ENCODE results near the gene FAM89B. TPM values are rescaled to one million over a fixed set of nuclear protein-coding genes. Genes with fewer than 3 reads are reported as not detected.

Gene FAM89B
- total and polyA plus RNA-seq, 8 donors = 22.7 to 49.1 (median 32.7) TPM

DNA sequence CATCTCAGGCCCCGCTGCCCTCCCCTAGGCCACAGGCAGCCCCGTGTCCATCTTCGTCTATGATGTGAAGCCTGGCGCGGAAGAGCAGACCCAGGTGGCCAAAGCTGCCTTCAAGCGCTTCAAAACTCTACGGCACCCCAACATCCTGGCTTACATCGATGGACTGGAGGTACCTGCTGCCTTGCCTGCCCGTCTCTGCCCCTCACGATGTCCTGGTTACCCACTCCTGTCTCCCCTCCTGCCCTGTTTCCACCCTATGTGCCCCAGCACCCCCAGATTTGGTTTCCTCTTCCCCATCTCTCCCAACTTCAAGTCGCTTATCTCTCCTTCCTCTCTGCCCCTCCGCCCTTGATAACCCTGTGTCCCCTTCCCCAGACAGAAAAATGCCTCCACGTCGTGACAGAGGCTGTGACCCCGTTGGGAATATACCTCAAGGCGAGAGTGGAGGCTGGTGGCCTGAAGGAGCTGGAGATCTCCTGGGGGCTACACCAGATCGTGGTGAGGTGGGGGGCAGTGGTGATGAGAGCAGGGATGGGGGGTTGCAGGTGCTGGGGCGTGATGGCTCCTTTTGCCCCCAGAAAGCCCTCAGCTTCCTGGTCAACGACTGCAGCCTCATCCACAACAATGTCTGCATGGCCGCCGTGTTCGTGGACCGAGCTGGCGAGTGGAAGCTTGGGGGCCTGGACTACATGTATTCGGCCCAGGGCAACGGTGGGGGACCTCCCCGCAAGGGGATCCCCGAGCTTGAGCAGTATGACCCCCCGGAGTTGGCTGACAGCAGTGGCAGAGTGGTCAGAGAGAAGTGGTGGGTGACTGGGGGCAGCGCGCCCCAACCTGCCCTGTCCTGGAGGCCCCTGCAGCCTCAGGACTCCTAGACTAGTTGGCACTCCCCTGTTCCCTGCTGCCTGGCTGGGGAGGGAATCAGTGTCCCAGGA lies 46.5 kb upstream of the FAM89B start:
- TF ChIP-seq, protein P1, sequence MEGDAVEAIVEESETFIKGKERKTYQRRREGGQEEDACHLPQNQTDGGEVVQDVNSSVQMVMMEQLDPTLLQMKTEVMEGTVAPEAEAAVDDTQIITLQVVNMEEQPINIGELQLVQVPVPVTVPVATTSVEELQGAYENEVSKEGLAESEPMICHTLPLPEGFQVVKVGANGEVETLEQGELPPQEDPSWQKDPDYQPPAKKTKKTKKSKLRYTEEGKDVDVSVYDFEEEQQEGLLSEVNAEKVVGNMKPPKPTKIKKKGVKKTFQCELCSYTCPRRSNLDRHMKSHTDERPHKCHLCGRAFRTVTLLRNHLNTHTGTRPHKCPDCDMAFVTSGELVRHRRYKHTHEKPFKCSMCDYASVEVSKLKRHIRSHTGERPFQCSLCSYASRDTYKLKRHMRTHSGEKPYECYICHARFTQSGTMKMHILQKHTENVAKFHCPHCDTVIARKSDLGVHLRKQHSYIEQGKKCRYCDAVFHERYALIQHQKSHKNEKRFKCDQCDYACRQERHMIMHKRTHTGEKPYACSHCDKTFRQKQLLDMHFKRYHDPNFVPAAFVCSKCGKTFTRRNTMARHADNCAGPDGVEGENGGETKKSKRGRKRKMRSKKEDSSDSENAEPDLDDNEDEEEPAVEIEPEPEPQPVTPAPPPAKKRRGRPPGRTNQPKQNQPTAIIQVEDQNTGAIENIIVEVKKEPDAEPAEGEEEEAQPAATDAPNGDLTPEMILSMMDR (IDR thresholded peaks at IDR 0.05) = no peak
- Histone ChIP-seq H3K9me3 (no peaks in the 10 kb centered on the region), H3K4me3 (peak overlapping the region; percentile 84 to 100 (median 100)), H3K4me1 (peaks cover 0 to 11% (median 5%) of the 10 kb centered on the region in 3 donors), H3K36me3 (peaks cover 0 to 4% (median 2%) of the 10 kb centered on the region in 3 donors), H3K27me3 (no peaks in the 10 kb centered on the region), H3K27ac (peak overlapping the region; percentile 53 to 82 (median 60))
- intact Hi-C loops (cut with DNase I) = no loop called here
- 36 to 37% methylated on average over 30 to 31 of the region's 31 CpGs for WGBS, 2 donors
- FAIRE-seq = no peak
- ATAC-seq = no peak
- peak in 1 of 6 donors; percentile 78 for DNase-seq

DNA sequence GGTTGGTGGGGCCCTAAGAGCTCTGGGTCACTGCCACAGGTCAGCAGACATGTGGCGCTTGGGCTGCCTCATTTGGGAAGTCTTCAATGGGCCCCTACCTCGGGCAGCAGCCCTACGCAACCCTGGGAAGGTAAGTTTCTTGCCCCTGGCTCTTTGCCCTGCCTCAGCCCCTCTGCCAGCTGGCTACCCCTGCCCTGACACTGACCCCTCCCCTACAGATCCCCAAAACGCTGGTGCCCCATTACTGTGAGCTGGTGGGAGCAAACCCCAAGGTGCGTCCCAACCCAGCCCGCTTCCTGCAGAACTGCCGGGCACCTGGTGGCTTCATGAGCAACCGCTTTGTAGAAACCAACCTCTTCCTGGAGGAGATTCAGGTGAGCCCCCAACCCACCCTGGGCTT lies 45.6 kb upstream of the FAM89B start:
- no peak overlapping the region for H3K27ac ChIP-seq
- peaks cover 0 to 13% (median 2%) of the 10 kb centered on the region in 3 donors for H3K36me3 ChIP-seq
- H3K27me3 ChIP-seq = no peaks in the 10 kb centered on the region
- H3K9me3 ChIP-seq = no peaks in the 10 kb centered on the region
- ATAC-seq (no peak), FAIRE-seq (no peak), DNase-seq (peak in 1 of 6 donors; percentile 52)
- intact Hi-C loops (cut with DNase I) = no loop called here
- peaks cover 0 to 11% (median 5%) of the 10 kb centered on the region in 3 donors for H3K4me1 ChIP-seq
- TF ChIP-seq, protein P1 (IDR thresholded peaks at IDR 0.05) = no peak
- no peak overlapping the region for H3K4me3 ChIP-seq
- 88 to 93% methylated on average over 8 of the region's 8 CpGs for WGBS, 2 donors

DNA sequence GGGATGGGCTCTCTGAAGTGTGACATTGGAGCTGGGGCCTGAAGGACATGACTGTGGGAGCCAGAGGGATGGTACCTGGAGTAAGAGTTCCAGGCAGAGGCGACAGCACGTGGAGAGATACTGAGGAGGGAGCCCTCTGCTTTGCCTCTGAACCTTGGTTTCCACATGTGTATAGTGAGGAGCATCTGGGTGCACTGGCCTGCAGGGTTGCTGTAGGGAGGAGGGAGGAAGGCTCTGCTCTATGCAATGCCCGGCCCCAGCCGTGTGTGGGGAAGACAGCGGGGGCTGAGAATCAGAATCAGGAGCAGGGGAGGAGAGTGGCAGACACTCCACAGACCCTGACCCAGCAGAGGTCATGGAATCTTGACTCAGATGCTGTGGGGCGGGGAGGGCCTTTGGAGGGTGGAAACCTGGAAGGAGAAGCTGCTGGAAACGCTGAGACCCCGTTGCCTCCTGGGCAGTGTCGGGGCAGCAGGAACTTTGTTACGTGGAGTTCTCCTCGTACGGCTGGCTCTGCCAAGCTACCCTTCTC lies 43.5 kb upstream of the FAM89B start:
- ATAC-seq = no peak
- no peak for FAIRE-seq
- H3K36me3 ChIP-seq = peaks cover 2 to 26% (median 9%) of the 10 kb centered on the region in 3 donors
- H3K27me3 ChIP-seq = no peaks in the 10 kb centered on the region
- peaks cover 0 to 11% (median 5%) of the 10 kb centered on the region in 3 donors for H3K4me1 ChIP-seq
- intact Hi-C loops (cut with DNase I) = no loop called here
- TF ChIP-seq, protein P1 (IDR thresholded peaks at IDR 0.05) = no peak
- no peaks in the 10 kb centered on the region for H3K9me3 ChIP-seq
- no peak overlapping the region for H3K27ac ChIP-seq
- no peak overlapping the region for H3K4me3 ChIP-seq
- DNase-seq = no peak
- 86 to 87% methylated on average over 12 of the region's 12 CpGs for WGBS, 2 donors

DNA sequence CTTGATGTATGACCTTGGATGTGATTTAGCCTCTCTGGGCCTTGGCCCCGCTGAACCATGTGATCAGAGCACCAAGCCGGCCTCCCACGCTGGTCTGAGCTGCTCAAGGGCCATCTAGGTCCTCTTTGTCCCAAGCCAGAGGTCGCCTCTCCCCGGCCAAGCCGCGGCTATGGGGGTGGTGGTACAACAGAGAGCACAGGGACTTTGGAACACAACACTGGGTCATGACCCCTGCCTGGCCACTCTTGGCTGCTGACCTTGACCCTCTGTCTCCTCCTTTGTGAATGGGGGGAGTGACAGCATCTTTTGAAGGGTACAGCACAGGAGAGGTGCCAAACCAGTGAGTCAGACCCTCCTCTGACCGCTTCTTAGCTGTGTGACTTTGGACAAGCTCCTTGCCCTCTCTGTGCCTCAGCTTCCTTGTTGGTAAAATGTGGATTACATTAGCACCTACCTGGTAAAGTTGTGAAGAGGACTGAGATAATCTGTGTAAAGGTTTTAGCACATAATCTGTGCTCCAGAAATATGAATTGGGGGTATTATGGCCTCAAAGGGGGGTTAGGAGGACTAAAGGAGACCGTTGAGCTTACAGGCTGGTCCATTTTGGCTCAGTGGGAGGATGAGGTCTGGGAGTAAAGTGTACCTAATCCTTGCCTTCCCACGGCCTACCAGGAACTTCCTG lies 42.7 kb upstream of the FAM89B start:
- no peak for ATAC-seq
- 63 to 67% methylated on average over 10 of the region's 10 CpGs for WGBS, 2 donors
- peaks cover 0 to 8% (median 5%) of the 10 kb centered on the region in 3 donors for H3K4me1 ChIP-seq
- TF ChIP-seq, protein P1 (IDR thresholded peaks at IDR 0.05) = no peak
- peaks cover 2 to 26% (median 9%) of the 10 kb centered on the region in 3 donors for H3K36me3 ChIP-seq
- intact Hi-C loops (cut with DNase I) = loop anchor here in 2 of 3 donors (10.0 kb wide), 2 partner anchors 55 to 315 kb away; no protein-coding TSS in a partner anchor
- peak in 1 of 6 donors; percentile 67 for DNase-seq
- H3K27ac ChIP-seq = no peak overlapping the region
- no peak overlapping the region for H3K4me3 ChIP-seq
- FAIRE-seq = no peak
- H3K9me3 ChIP-seq = no peaks in the 10 kb centered on the region
- no peaks in the 10 kb centered on the region for H3K27me3 ChIP-seq

Data from pancreas (tissue), 10 donors.